Activated CD8-positive, alpha-beta T cell treated with anti-CD3 and anti-CD28 coated beads for 36 hours (primary cell): ENCODE data around the gene SPARCL1. TPM values are rescaled to one million over a fixed set of nuclear protein-coding genes. Genes with fewer than 3 reads are reported as not detected.

ENCODE experiments used
- ATAC-seq: fragments of 200-7000 bp; cut with Tn5 transposase; one replicate; pipeline ENCODE4 v1.10.0; 2021; ENCODE audit warnings: mild to moderate bottlenecking, moderate library complexity
- CTCF ChIA-PET: fragments of 350-600 bp; sonication (Branson Sonifier 250); formaldehyde crosslinking; loops from one replicate; lab custom pipeline; 2021; ENCODE audit warnings: antibody characterized with exemption; lab: Charles Lee
- POLR2A ChIA-PET: fragments of 350-600 bp; sonication (Branson Sonifier 250); formaldehyde crosslinking; loops from one replicate; lab custom pipeline; 2021; ENCODE audit warnings: antibody characterized with exemption; lab: Charles Lee
- DNase-seq: peaks from one replicate; pipeline ENCODE4 v3.0.0-alpha.2; 2020
- H3K27ac Mint-ChIP-seq: one replicate; pipeline ENCODE4 v1.8.0; 2021; ENCODE audit warnings: mild to moderate bottlenecking, mixed read lengths
- H3K27me3 Mint-ChIP-seq: one replicate; pipeline ENCODE4 v1.8.0; 2021; ENCODE audit warnings: mixed read lengths
- H3K36me3 Mint-ChIP-seq: one replicate; pipeline ENCODE4 v1.8.0; 2021; ENCODE audit warnings: low read depth, mixed read lengths
- H3K4me1 Mint-ChIP-seq: one replicate; pipeline ENCODE4 v1.8.0; 2021; ENCODE audit warnings: low read depth, mixed read lengths
- H3K4me3 Mint-ChIP-seq: one replicate; pipeline ENCODE4 v1.8.0; 2021; ENCODE audit warnings: mild to moderate bottlenecking, moderate library complexity, mixed read lengths
- H3K9me3 Mint-ChIP-seq: one replicate; pipeline ENCODE4 v1.8.0; 2021; ENCODE audit warnings: mixed read lengths
- CTCF ChIP-seq: fragments of 200-600 bp; IDR thresholded peaks from one replicate; pipeline ENCODE4 v1.8.0; 2022; ENCODE audit warnings: antibody characterized with exemption, mild to moderate bottlenecking
- intact Hi-C: fragments of 100-400 bp; cut with micrococcal nuclease; formaldehyde crosslinking; loops from one replicate; pipeline ENCODE4 v1.10.0; 2022
- total RNA-seq, 2 experiments: library from RNA; stranded (reverse); gene quantifications; one replicate each; pipeline ENCODE4 v1.2.3, GENCODE V29; 2021

The SPARCL1 gene
- total RNA-seq, 2 experiments from 2014 or later, result not detected

GRCh38 chr4:87527431-87528220 is 1.6 kb downstream of the SPARCL1 start:
- Mint-ChIP-seq H3K4me1 (no peaks in the 10 kb centered on the region), H3K36me3 (no peaks in the 10 kb centered on the region), H3K27me3 (no peaks in the 10 kb centered on the region), H3K9me3 (peaks cover 7% of the 10 kb centered on the region), H3K27ac (no peak overlapping the region), H3K4me3 (no peak overlapping the region)
- TF ChIP-seq CTCF, result no peak
- ATAC-seq (no peak), DNase-seq (no peak)
- intact Hi-C loops, result no loop called here
- ChIA-PET POLR2A (no interaction called here), CTCF (interaction anchor here (0.6 kb wide), 1 partner anchor 152 kb away, joined by 3 read pairs; no protein-coding TSS in a partner anchor)

- DNase-seq (no peak), ATAC-seq (no peak)
- ChIA-PET POLR2A (no interaction called here), CTCF (no interaction called here)
- H3K9me3 Mint-ChIP-seq, result peaks cover 7% of the 10 kb centered on the region
- intact Hi-C loops, result no loop called here
- no peak overlapping the region for H3K4me3 Mint-ChIP-seq
- no peak for TF ChIP-seq CTCF
- no peaks in the 10 kb centered on the region for H3K36me3 Mint-ChIP-seq
- H3K27me3 Mint-ChIP-seq, result no peaks in the 10 kb centered on the region
- H3K4me1 Mint-ChIP-seq, result no peaks in the 10 kb centered on the region
- H3K27ac Mint-ChIP-seq, result no peak overlapping the region
Observed at GRCh38 chr4:87525636-87526295, 3.4 kb downstream of the SPARCL1 start.

- DNase-seq (no peak), ATAC-seq (no peak)
- no peaks in the 10 kb centered on the region for H3K4me1 Mint-ChIP-seq
- H3K27ac Mint-ChIP-seq, result no peak overlapping the region
- no peaks in the 10 kb centered on the region for H3K27me3 Mint-ChIP-seq
- no peak overlapping the region for H3K4me3 Mint-ChIP-seq
- TF ChIP-seq CTCF, result no peak
- H3K36me3 Mint-ChIP-seq, result no peaks in the 10 kb centered on the region
- POLR2A ChIA-PET, result no interaction called here
- intact Hi-C loops, result no loop called here
- peaks cover 7% of the 10 kb centered on the region for H3K9me3 Mint-ChIP-seq
- CTCF ChIA-PET, result no interaction called here
Observed at GRCh38 chr4:87524456-87524855, 4.7 kb downstream of the SPARCL1 start.

GRCh38 chr4:87523307-87523706 is 5.9 kb downstream of the SPARCL1 start:
- Mint-ChIP-seq H3K27ac (no peak overlapping the region), H3K9me3 (peaks cover 7% of the 10 kb centered on the region), H3K4me1 (no peaks in the 10 kb centered on the region), H3K27me3 (no peaks in the 10 kb centered on the region), H3K4me3 (no peak overlapping the region), H3K36me3 (no peaks in the 10 kb centered on the region)
- POLR2A ChIA-PET, result no interaction called here
- CTCF ChIA-PET, result no interaction called here
- ATAC-seq, result no peak
- DNase-seq, result no peak
- intact Hi-C loops, result no loop called here
- TF ChIP-seq CTCF, result no peak

GRCh38 chr4:87521757-87522374 is 7.3 kb downstream of the SPARCL1 start:
- no peaks in the 10 kb centered on the region for H3K4me1 Mint-ChIP-seq
- H3K9me3 Mint-ChIP-seq, result peaks cover 7% of the 10 kb centered on the region
- ChIA-PET POLR2A (no interaction called here), CTCF (no interaction called here)
- TF ChIP-seq CTCF, result no peak
- DNase-seq, result no peak
- no peak overlapping the region for H3K27ac Mint-ChIP-seq
- no peak for ATAC-seq
- intact Hi-C loops, result no loop called here
- H3K27me3 Mint-ChIP-seq, result no peaks in the 10 kb centered on the region
- H3K4me3 Mint-ChIP-seq, result no peak overlapping the region
- no peaks in the 10 kb centered on the region for H3K36me3 Mint-ChIP-seq
